ENCODE measurements around the gene ARRDC2. TPM values are rescaled to one million over a fixed set of nuclear protein-coding genes. Genes with fewer than 3 reads are reported as not detected.

Gene ARRDC2
- total and polyA plus RNA-seq, 9 of the 15 experiments (the other 6 are each of a cell fraction or from before 2014, with no cell fraction given), result 1.9 to 27.4 (median 15.2) TPM

DNA sequence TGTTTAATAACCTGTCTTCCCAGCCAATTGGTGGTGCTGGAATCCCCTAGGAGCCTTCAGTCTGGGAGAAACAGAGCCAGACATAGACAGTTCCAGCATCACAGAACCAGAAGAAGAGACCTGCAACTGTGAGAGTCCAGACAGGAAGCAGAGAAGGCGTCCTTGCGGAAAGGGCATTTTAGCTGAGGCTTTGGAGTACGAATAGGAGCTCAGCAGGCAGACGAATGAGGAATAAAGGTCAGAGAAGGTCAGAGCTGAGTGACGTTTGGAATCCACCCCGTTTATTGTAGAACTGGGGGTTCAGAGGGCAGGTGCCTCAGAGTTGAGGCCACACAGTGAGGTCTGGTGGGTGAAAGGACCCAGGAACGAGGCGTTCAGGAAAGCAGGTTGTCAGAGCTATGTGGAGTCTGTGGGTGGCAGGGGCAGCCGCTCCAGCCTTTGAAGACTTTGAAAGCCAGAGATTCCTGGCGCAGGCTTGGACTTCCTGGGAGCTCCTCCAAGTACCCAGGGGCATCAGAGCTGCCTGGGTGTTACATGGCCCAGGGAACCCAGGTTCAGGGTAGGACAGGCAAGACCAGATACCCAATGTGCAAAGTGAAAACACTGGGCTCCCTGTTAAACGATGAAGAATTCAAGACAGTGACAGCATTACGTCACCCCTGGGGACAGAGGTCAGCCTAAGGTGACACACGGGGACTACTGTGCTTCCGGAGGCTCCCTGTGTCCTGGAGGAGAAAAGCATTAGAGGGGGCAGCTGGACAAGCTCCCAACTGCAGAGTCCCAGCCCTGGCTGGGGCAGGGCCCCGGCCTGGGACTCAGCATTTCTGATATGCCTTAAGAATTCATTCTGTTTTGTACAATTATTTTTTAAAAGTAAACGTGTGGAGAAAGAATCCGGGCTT is 5.5 kb downstream of the ARRDC2 start:
- H3K79me2 ChIP-seq (ENCODE audit: control insufficient read depth, insufficient read depth, low read length), result 0 out of 3 replicates have a peak, but pooled peaks cover 3% of the 10 kb centered on the region
- no peaks in the 10 kb centered on the region for H3K27me3 ChIP-seq (ENCODE audit: control insufficient read depth in 2 of 2, insufficient read depth in 2 of 2, low read length in 2 of 2)
- BruUV-seq (replicated peaks), result TSS peak; percentile 73
- 69% methylated on average over 16 of the region's 17 CpGs for WGBS (ENCODE audit: insufficient coverage, low coverage, missing lambda C conversion rate)
- H3K9ac ChIP-seq (ENCODE audit: insufficient read depth in 1 of 2, low read depth in 2 of 2, low read length in 2 of 2), result peak overlapping the region in 1 of 2 experiments; percentile 62; a peak in 1 of 4 replicates
- H3K9me3 ChIP-seq (replicated peaks; ENCODE audit: control insufficient read depth, insufficient read depth, low read depth, low read length), result no peaks in the 10 kb centered on the region
- intact Hi-C loops (cut with micrococcal nuclease) (no loop called here), in situ Hi-C loops (cut with MboI) (no loop called here)
- H2AFZ ChIP-seq (ENCODE audit: low read depth, low read length), result no peak overlapping the region
- no peak overlapping the region for H3K4me3 ChIP-seq
- ATAC-seq, result peak; percentile 77
- H3K27ac ChIP-seq (ENCODE audit: extremely low read depth, low read depth, low read length), result peak overlapping the region; percentile 43; the same call in 2 of the 3 replicates
- H3K36me3 ChIP-seq (ENCODE audit: control insufficient read depth, insufficient read depth, low read length), result peaks cover 62% of the 10 kb centered on the region
- H3K9me1 ChIP-seq (ENCODE audit: control insufficient read depth, insufficient read depth, low read length), result no peaks in the 10 kb centered on the region
- H3K4me2 ChIP-seq (ENCODE audit: insufficient read depth, low read length), result no peak overlapping the region
- POLR2A ChIA-PET, result interaction anchor here (0.6 kb wide), 2 partner anchors 150 to 407 kb away, joined by 3 to 4 read pairs; no protein-coding TSS in a partner anchor
- peak; percentile 24 to 57 (median 36) for DNase-seq (ENCODE audit: extremely low read depth in 1 of 4, low spot score in 3 of 4)
- peaks cover 4 to 21% of the 10 kb centered on the region in 2 experiments; a peak in 3 of 5 replicates for H3K4me1 ChIP-seq (replicated peaks in 1 of 2; ENCODE audit: control insufficient read depth in 2 of 2, insufficient read depth in 2 of 2, low read length in 2 of 2)
- H4K20me1 ChIP-seq (replicated peaks; ENCODE audit: control insufficient read depth, insufficient read depth, low read length), result no peaks in the 10 kb centered on the region
- peak; percentile 79 for FAIRE-seq
- CTCF ChIA-PET (ENCODE audit: low intra/inter-chr PET ratio), result no interaction called here
- TF ChIP-seq TCF3 (CRISPR knock-in tag; IDR thresholded peaks at IDR 0.05), result no peak
- TF ChIP-seq, protein P1, sequence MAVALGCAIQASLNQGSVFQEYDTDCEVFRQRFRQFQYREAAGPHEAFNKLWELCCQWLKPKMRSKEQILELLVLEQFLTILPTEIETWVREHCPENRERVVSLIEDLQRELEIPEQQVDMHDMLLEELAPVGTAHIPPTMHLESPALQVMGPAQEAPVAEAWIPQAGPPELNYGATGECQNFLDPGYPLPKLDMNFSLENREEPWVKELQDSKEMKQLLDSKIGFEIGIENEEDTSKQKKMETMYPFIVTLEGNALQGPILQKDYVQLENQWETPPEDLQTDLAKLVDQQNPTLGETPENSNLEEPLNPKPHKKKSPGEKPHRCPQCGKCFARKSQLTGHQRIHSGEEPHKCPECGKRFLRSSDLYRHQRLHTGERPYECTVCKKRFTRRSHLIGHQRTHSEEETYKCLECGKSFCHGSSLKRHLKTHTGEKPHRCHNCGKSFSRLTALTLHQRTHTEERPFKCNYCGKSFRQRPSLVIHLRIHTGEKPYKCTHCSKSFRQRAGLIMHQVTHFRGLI (CRISPR knock-in tag; IDR thresholded peaks at IDR 0.05), result no peak
- TF ChIP-seq RBM14 (IDR thresholded peaks at IDR 0.05; ENCODE audit: borderline replicate concordance, insufficient read depth, low read depth, low read length), result no peak
- peak; percentile 69 for TF ChIP-seq ETV5 (CRISPR knock-in tag; IDR thresholded peaks at IDR 0.05; ENCODE audit: low read depth)
- no peak for TF ChIP-seq RBBP5 (IDR thresholded peaks at IDR 0.05; ENCODE audit: borderline replicate concordance, insufficient read depth, low read length, poor library complexity, severe bottlenecking)
- no peak for TF ChIP-seq ZNF444 (CRISPR knock-in tag; IDR thresholded peaks at IDR 0.05)
- TF ChIP-seq, protein P2, sequence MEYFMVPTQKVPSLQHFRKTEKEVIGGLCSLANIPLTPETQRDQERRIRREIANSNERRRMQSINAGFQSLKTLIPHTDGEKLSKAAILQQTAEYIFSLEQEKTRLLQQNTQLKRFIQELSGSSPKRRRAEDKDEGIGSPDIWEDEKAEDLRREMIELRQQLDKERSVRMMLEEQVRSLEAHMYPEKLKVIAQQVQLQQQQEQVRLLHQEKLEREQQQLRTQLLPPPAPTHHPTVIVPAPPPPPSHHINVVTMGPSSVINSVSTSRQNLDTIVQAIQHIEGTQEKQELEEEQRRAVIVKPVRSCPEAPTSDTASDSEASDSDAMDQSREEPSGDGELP (CRISPR knock-in tag; IDR thresholded peaks at IDR 0.05; ENCODE audit: borderline replicate concordance), result peak; percentile 16; the same call in 1 of the 2 replicates
- TF ChIP-seq ELF1 (tag; IDR thresholded peaks at IDR 0.05), result no peak
- no peak for TF ChIP-seq KDM1A (IDR thresholded peaks at IDR 0.05)
